Colonic mucosa (tissue), 4 donors: ENCODE results near the gene CNOT1. TPM values are rescaled to one million over a fixed set of nuclear protein-coding genes. Genes with fewer than 3 reads are reported as not detected.
"Not testable (repeated sequence)": the region's sequence is repeated elsewhere in the genome, so short reads cannot be mapped to it uniquely, and the experiment has no call there.

Source experiments
- DNase-seq: peaks from one replicate; pipeline ENCODE4 v3.0.0-alpha.2; 2020
- H3K27ac ChIP-seq: fragments of 200-600 bp; one replicate; pipeline ENCODE4 v1.8.0; 2021
- H3K27me3 ChIP-seq: fragments of 200-600 bp; one replicate; pipeline ENCODE4 v1.8.0; 2021
- H3K36me3 ChIP-seq: fragments of 200-600 bp; one replicate; pipeline ENCODE4 v1.8.0; 2021
- H3K4me1 ChIP-seq: fragments of 200-600 bp; one replicate; pipeline ENCODE4 v1.8.0; 2021; ENCODE audit warnings: mild to moderate bottlenecking
- H3K4me3 ChIP-seq: fragments of 200-600 bp; one replicate; pipeline ENCODE4 v1.8.0; 2021
- H3K9ac ChIP-seq, 2 donors: one replicate each; pipeline ENCODE4 v1.7.0; 2013; ENCODE audit warnings: control low read depth in 2 of 2, low read depth in 2 of 2, low read length in 2 of 2
- H3K9me3 ChIP-seq: fragments of 200-600 bp; one replicate; pipeline ENCODE4 v1.8.0; 2021
- intact Hi-C: fragments of 100-400 bp; cut with DNase I; formaldehyde crosslinking; loops from one replicate; pipeline ENCODE4 v1.14.1; 2022
- total RNA-seq, 2 donors: library from RNA; stranded (reverse); fragmentation: NEBNext Ultra II Directional in 1 of 2; extraction: Animal tissue kit (Norgen Biotek cat#: 25700) in 1 of 2; gene quantifications; one replicate each; pipeline ENCODE4 v1.2.1, GENCODE V29; 2021
- TF ChIP-seq, protein P1 (sequence below): fragments of 200-600 bp; IDR thresholded peaks from one replicate; pipeline ENCODE4 v1.8.0; 2022; ENCODE audit warnings: antibody characterized with exemption, mild to moderate bottlenecking
- donor health status: healthy.
- donor health status: DM: no; HTN: no; CAD: no.
- donor health status: DM: no; HTN: no; CAD: no.

Gene CNOT1
- total RNA-seq, 2 donors from 2014 or later: 237 to 268 TPM

DNA sequence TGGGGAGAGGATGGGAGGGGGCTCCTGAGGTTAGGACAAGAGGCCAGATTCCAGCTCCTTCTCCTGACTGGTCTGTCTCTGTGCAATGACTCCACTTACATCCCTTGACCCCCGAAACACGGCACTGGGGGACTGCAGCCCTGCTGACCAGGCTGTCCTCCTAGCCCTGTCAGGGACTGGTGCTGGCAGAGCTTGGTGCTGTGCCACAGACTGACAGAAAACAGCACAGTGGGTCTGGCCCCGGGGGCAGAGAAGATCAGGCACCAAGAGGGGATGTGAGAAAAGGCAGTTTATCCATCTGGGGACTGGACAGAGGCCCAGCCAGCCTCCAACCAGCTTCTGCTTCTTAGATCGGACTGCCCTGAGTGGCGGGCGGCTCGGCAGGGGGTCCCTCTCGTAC lies 35.6 kb upstream of the CNOT1 start:
- TF ChIP-seq, protein P1, sequence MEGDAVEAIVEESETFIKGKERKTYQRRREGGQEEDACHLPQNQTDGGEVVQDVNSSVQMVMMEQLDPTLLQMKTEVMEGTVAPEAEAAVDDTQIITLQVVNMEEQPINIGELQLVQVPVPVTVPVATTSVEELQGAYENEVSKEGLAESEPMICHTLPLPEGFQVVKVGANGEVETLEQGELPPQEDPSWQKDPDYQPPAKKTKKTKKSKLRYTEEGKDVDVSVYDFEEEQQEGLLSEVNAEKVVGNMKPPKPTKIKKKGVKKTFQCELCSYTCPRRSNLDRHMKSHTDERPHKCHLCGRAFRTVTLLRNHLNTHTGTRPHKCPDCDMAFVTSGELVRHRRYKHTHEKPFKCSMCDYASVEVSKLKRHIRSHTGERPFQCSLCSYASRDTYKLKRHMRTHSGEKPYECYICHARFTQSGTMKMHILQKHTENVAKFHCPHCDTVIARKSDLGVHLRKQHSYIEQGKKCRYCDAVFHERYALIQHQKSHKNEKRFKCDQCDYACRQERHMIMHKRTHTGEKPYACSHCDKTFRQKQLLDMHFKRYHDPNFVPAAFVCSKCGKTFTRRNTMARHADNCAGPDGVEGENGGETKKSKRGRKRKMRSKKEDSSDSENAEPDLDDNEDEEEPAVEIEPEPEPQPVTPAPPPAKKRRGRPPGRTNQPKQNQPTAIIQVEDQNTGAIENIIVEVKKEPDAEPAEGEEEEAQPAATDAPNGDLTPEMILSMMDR: no peak
- H3K9ac ChIP-seq: no peak overlapping the region
- DNase-seq: no peak
- H3K4me1 ChIP-seq: no peaks in the 10 kb centered on the region
- no peaks in the 10 kb centered on the region for H3K9me3 ChIP-seq
- intact Hi-C loops: loop anchor here (10.0 kb wide), 1 partner anchor 330 kb away; no protein-coding TSS in a partner anchor
- H3K4me3 ChIP-seq: no peak overlapping the region
- H3K27ac ChIP-seq: no peak overlapping the region
- H3K36me3 ChIP-seq: no peaks in the 10 kb centered on the region
- no peaks in the 10 kb centered on the region for H3K27me3 ChIP-seq

DNA sequence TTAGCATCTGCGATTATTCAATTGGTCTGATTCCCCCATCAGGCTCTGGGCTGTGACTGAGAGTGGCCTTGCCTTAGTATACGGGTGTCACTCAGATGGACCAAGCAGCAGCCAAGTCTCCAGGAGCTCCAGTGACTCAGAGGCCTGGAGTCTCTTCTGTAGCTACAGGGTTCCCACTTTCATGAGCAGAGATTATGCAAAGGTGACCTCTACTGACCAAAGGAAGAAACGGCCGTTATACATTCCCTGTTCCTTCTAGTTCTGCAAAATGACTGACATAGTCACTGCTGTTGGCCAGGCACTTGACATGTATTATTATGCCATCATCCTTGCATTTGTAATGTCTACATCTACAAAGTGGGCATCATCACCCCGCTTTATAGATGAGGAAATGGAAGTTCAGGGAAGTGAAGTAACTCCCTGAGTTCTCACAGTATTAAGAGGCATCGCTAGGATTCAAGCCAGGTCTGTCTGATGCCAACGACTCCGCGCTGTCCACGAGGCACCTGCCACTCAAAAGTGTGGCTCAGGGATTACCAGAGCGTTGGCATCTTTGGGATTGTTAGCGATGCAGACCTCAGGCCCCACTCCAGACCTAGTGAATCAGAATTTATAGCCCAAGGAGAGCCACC lies 31.7 kb upstream of the CNOT1 start:
- TF ChIP-seq, protein P1: peak; percentile 51

GRCh38 chr16:58659911-58660310 lies 30.3 kb upstream of the CNOT1 start:
- not testable (repeated sequence) for H3K4me3 ChIP-seq, DNase-seq
- intact Hi-C loops: loop anchor here (5.0 to 10.0 kb wide), 2 partner anchors 148 to 325 kb away; no protein-coding TSS in a partner anchor

More for the DNA sequence above, 31.7 kb upstream of the CNOT1 start:
- H3K4me1 ChIP-seq: no peaks in the 10 kb centered on the region
- H3K27ac ChIP-seq: no peak overlapping the region
- H3K36me3 ChIP-seq: no peaks in the 10 kb centered on the region
- H3K9ac ChIP-seq: no peak overlapping the region
- intact Hi-C loops: loop anchor here (5.0 to 10.0 kb wide), 2 partner anchors 149 to 327 kb away; no protein-coding TSS in a partner anchor
- no peak overlapping the region for H3K4me3 ChIP-seq
- no peaks in the 10 kb centered on the region for H3K9me3 ChIP-seq
- DNase-seq: peak; percentile 49
- no peaks in the 10 kb centered on the region for H3K27me3 ChIP-seq

GRCh38 chr16:58658796-58659211 lies 29.2 kb upstream of the CNOT1 start:
- Histone ChIP-seq H3K4me1 (no peaks in the 10 kb centered on the region), H3K9me3 (no peaks in the 10 kb centered on the region), H3K4me3 (no peak overlapping the region), H3K9ac (no peak overlapping the region), H3K27me3 (no peaks in the 10 kb centered on the region), H3K27ac (no peak overlapping the region), H3K36me3 (no peaks in the 10 kb centered on the region)
- DNase-seq: no peak
- TF ChIP-seq, protein P1: no peak
- intact Hi-C loops: no loop called here

More at GRCh38 chr16:58659911-58660310, 30.3 kb upstream of the CNOT1 start:
- not testable (repeated sequence) for H3K9ac ChIP-seq, H3K4me1 ChIP-seq, H3K27me3 ChIP-seq, H3K9me3 ChIP-seq, H3K27ac ChIP-seq, H3K36me3 ChIP-seq

- peak; percentile 40 for DNase-seq
- Histone ChIP-seq H3K27ac (no peak overlapping the region), H3K9ac (no peak overlapping the region), H3K27me3 (no peaks in the 10 kb centered on the region), H3K36me3 (no peaks in the 10 kb centered on the region), H3K9me3 (no peaks in the 10 kb centered on the region), H3K4me3 (no peak overlapping the region), H3K4me1 (no peaks in the 10 kb centered on the region)
- intact Hi-C loops: no loop called here
- TF ChIP-seq, protein P1: no peak
Observed at GRCh38 chr16:58656899-58657298, 27.3 kb upstream of the CNOT1 start.

DNA sequence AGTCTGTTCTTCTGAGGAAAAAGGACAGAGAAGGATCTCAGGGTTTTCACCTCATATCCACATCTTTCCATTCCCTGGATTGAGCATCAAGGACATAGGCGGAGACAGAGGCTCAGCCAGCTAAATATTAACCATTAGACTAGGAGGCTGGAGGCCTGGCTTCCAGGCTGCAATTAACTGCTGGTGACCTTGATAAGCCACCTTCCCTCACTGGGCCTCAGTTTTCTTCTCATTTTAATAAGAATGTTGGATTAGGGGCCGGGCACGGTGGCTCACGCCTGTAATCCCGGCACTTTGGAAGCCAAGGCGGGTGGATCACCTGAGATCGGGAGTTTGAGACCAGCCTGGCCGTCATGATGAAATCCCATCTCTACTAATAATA lies 25.6 kb upstream of the CNOT1 start:
- Histone ChIP-seq H3K36me3 (no peaks in the 10 kb centered on the region), H3K4me1 (no peaks in the 10 kb centered on the region), H3K4me3 (no peak overlapping the region), H3K9ac (peak overlapping the region in 1 of 2 donors; percentile 51), H3K27ac (no peak overlapping the region), H3K27me3 (no peaks in the 10 kb centered on the region), H3K9me3 (no peaks in the 10 kb centered on the region)
- TF ChIP-seq, protein P1: no peak
- intact Hi-C loops: no loop called here
- no peak for DNase-seq
